ENCODE results near the gene FRG2. TPM values are rescaled to one million over a fixed set of nuclear protein-coding genes. Genes with fewer than 3 reads are reported as not detected.
"Not testable (repeated sequence)": the region's sequence is repeated elsewhere in the genome, so short reads cannot be mapped to it uniquely, and the experiment has no call there.

Gene FRG2
- not detected for total RNA-seq

DNA sequence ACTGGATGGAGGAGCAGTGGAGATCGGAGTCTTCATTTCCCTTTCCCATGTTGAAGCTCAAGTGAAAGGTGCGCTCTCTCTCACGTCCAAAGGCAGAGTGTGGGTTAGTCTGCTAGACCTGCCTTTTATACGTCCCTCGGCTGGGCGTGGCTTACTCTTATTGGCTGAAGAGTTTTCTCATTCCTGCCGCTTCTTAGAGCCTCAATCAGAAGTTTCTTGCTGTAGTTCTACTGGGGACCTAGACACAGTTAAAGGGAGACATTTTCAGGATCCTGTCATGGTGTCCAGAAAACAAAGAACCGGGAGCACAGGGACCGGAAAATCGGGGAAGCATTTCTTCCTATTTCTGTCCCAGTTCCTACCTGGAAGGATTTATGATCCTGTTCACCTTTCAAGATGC lies at the start of gene FRG2:
Gene FRG2, minus strand, starts transcription at position 101 of the 400 bp plus-strand sequence. Its CDS starts 52 bp downstream, at position 49.
- DNase-seq: not testable (repeated sequence)

- DNase-seq: not testable (repeated sequence)
These were observed 41.3 kb upstream of the FRG2 start for GRCh38 chr4:190068351-190068750.

GRCh38 chr4:190064805-190065204 lies 37.7 kb upstream of the FRG2 start:
- DNase-seq: not testable (repeated sequence)

DNA sequence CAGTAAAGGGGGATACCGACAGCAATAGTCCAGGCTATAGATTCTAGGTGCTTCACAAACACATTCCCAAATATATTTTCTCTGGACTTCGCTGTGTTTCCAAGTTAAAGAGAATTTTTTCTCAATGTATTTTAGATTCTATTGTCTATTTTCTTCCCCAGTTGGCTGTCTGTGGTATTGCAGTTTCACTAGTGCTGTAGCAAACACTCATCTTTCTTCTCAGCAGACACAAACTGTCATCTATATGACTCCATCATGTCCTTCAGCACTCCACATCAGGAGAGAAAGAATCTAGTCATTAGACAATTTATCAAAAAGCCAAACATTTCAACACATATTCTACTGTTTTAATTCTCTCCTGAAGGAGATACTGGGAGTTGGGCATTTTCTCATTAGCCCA lies 37.3 kb upstream of the FRG2 start, which contains the start of gene DBET:
Gene DBET, plus strand, starts transcription at position 161 of the 400 bp plus-strand sequence.
- not testable (repeated sequence) for DNase-seq

DNA sequence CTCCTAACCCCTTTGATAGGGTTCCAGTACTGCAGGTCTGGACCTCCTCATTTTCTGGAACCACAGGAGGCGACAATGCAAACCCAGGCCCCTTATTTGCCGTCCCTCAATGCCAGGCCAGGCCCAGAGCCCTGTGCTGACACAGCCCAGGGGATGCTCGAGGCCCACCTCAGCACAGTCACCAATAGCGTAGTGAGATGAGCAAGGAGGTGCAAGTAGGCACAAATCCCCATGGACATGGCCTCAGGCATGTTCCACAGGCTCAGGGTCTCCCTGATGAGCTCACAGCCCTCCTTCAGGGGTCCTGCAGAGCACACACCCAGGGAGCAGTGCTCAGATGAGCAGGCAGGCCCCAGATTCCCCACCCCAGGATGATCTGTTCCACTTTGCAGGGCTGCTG lies 31.9 kb upstream of the FRG2 start:
- DNase-seq: not testable (repeated sequence)

- DNase-seq: not testable (repeated sequence)
These were observed 22.6 kb upstream of the FRG2 start for GRCh38 chr4:190049378-190050239.

DNA sequence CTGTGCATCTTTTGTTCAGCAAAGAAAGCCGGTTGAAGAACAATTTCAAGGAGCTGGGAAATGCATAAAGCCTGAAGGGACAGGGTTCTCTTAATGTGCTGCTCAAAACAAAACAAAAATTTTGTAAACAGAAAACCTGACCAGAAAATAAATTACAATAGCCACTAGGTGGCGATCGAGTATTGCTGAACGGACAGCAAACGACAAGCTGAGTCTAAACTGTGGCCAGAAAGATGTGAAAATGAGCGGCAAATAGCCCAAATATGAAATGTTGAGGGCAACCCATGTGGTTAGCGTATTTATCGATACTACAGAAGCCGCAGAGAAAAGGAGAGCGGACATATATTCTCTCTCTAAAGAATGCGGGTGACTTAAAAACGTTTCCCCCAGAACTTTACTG lies 20.6 kb upstream of the FRG2 start:
- not testable (repeated sequence) for DNase-seq

GRCh38 chr4:190040873-190041272 lies 13.8 kb upstream of the FRG2 start:
- DNase-seq: not testable (repeated sequence)

- DNase-seq: not testable (repeated sequence)
These were observed 10.8 kb upstream of the FRG2 start for GRCh38 chr4:190037704-190038388.

DNA sequence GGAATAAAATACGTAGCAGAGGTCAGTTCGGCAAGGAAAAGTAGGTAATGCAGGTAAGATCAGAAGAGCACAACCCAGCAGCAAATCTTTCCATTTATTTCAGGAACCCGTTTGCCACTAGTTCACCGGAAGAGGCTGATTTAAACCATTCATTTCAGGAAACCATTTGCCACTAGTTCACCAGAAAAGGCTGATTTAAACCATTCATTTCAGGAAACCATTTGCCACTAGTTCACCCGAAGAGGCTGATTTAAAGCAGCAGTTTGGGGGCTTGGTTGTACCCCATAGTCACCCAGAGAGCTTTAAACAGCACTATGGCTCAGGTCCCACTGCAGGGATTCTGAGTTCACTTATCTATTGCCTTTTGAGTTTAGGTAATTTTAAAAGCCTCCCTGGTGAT lies 4.2 kb upstream of the FRG2 start:
- not testable (repeated sequence) for DNase-seq

DNA sequence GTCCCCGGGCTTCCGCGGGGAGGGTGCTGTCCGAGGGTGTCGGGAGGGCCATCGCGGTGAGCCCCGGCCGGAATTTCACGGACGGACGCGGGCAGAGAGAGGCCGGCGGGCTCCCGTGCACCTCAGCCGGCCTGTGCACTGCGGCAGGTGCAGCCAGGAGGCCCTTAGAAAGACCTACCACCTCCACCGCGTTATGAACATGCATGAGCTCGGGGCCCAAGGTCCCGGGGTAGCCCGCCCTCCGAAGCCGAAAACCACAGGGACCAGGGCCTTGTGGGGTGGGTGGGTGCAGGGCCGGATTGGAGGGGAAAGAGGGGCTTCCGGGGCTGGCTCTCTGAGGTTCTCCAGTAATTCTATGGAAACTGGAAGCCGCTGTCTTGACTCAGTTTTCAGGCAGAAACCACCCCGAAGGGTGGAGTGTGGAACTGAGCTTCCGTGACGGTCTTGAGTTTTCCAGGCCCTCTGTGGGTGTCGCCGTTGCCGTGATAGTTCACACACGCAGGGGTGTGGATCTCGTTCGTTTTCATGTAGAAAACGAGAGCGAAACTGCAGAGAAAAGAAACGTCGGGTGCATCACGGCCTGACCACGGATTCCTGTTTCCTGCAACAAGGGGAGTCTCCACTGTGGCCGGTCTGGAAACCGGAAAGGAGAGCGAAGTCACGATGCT lies 4.3 kb downstream of the FRG2 start:
- not testable (repeated sequence) for DNase-seq

DNA sequence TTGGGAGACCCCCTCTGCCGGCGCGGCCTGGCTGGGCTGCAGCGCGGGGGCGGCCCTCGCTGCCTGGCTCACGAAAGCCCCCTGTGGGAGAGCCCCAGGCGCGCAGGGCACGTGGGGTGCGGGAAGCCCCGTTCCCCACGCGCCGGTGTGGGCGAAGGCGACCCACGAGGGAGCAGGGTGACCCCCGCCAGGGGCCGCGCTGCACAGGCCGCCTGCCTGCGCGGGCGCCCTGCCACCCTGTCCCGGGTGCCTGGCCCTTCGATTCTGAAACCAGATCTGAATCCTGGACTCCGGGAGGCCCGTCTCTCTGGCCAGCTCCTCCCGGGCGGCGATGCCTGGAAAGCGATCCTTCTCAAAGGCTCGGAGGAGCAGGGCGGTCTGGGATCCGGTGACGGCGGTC lies 5.1 kb downstream of the FRG2 start:
- not testable (repeated sequence) for DNase-seq

GRCh38 chr4:190020790-190021717 lies 6.0 kb downstream of the FRG2 start:
- no peak for DNase-seq

DNA sequence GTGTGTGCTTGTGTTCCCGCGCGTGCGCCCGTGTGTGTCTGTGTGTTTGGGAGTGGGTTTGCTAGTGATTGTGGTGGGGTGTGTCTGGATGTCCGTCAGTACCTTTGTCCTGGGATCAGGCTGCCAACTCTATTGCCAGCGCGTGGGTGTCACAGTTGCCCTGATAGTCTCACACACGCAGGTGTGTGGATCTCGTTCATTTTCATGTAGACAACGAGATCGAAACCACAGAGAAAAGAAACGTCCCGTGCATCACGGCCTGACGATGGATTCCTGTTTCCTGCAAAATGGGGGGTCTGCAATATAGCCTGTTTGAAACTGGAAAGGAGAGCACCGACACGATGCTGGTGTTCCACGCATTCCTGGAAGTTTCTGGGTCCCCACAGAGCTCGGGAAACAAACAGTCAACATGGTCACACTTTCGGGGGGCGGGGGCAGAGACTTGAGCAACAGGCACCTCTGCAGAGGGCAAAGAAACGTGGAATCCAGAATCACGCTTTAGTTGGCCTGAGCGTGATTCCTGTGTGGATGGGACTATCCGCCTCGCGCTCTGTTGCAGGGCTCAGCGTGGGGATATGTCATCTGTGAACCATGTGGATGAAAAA lies 7.1 kb downstream of the FRG2 start:
- DNase-seq: not testable (repeated sequence)

- DNase-seq: no peak
These were observed 7.8 kb downstream of the FRG2 start for GRCh38 chr4:190019023-190019858.

GRCh38 chr4:190018201-190018920 lies 8.7 kb downstream of the FRG2 start:
- no peak for DNase-seq

DNA sequence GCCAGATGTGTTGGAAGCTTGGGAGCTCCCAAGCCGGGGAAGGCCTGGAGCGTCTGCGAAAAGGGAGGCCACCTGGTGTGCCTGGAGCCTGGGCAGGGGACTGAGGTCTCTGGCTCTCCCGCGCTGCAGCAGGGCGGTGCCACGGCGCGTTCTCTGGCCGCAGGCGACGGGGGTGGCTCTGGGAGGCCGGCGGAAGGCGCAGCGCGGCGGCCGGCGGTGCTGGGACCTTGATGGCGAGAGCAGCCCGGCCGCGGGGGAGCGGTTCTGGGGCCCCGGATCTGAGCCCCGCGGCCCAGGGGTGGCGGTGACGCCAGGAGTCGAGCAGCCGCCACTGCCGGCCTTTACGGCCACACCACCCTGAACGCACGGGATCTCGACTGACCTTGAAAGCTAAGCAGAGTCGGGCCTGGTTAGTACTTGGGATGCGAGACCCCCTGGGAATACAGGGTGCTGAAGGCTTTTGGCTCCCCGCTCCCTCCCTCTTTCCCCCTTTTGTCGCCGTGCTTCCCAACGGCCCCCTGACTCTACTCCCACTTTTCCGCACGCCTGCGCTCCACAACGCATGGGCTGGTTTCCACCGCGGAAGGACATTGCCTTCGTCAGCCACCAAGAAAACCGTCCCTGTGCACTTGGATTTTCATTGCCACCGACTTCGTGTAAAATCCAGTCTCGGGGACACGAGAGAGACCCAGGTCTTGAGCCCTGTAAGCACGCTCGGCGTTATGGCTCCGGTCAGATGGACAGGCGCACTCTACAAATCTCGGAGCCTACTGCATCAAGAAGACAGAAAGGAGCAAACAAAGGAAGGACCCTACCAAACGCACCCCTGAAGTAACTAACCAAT lies 9.5 kb downstream of the FRG2 start:
- DNase-seq: no peak
